ENCODE measurements around the gene LIF. TPM values are rescaled to one million over a fixed set of nuclear protein-coding genes. Genes with fewer than 3 reads are reported as not detected.

Gene LIF
- total RNA-seq, 1 experiment from 2014 or later: 75.4 TPM

DNA sequence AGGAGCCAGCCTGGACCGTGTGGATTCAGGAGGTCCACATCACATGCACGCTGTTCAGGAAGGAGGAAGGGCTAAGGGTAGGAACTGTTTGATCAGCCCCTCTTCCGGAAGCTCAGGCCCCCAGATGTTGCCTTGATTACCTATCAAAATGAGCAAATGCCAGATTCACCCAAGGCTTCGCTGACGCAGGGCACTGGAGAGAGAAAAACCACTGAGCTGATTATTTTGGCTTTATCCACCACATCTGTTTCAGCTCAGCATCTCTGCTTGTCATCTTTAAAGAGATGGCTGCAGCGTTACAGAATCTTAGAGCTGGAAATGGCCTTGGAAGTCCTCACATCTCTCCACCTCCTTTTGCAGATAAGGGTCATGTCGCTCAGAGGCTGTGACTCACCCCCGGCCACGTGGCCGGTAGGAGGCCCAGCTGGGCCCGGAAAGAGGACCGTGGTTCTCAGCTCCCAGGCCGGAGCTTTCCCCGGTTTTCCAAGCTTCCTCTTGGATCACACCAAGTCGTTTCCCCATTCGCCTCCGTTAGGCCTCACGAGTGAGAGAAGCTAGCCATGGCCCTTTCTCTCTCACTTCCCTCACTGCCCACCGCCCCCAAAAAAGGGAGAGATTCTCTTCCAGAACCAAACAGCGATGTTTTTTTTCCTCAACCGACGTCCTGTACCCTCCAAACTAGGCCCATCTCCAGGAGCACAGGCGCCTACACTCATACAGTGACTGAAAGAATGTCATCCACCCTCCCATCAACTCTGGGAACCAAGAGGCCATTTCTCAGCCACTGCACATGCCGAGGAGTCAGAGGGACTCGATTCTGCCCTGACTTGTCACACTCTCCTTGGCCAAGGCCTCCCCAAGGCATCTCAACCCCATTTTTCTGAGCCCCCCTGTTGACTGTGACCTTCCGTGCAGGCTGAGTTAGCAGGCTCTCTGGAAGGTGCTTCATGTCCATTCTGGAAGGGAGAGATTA lies 37.6 kb downstream of the LIF start:
- H3K9ac ChIP-seq (ENCODE audit: low read length): peak overlapping the region; percentile 80
- H3K36me3 ChIP-seq (ENCODE audit: control insufficient read depth in 1 of 2, insufficient read depth in 2 of 2, low read length in 2 of 2): no peaks in the 10 kb centered on the region
- ATAC-seq: no peak
- peak overlapping the region; percentile 96 for H3K27ac ChIP-seq (ENCODE audit: low read depth, low read length)
- intact Hi-C loops (cut with micrococcal nuclease): no loop called here
- BruUV-seq (replicated peaks): no TSS peak
- H3K9me3 ChIP-seq (ENCODE audit: control insufficient read depth in 1 of 2, insufficient read depth in 1 of 2, low read depth in 1 of 2, low read length in 2 of 2): no peaks in the 10 kb centered on the region
- TF ChIP-seq POLR2A (IDR thresholded peaks at IDR 0.05; ENCODE audit: borderline replicate concordance, extremely low read depth, insufficient read depth, insufficient read length): no peak
- TF ChIP-seq TCF7L2 (IDR thresholded peaks at IDR 0.05; ENCODE audit: borderline replicate concordance, extremely low read depth, insufficient read depth, insufficient read length): peak; percentile 37
- TF ChIP-seq YY1 (IDR thresholded peaks at IDR 0.05; ENCODE audit: extremely low read depth, insufficient replicate concordance, low read depth, low read length): peak; percentile 22
- TF ChIP-seq SIN3A (IDR thresholded peaks at IDR 0.05; ENCODE audit: low read depth): no peak
- TF ChIP-seq ZFX (IDR thresholded peaks at IDR 0.05): peak; percentile 56
- TF ChIP-seq POLR2AphosphoS5 (IDR thresholded peaks at IDR 0.05; ENCODE audit: low read depth, low read length): peak; percentile 44
- RAD21 ChIA-PET (ENCODE audit: low non-redundant PET in 1 of 2, low total read pairs in 2 of 2, uncharacterized antibody in 2 of 2, unreplicated experiment in 2 of 2): interaction anchor here (0.7 to 1.2 kb wide), 3 partner anchors 43 to 148 kb away, joined by 3 to 4 read pairs (median 4); partner anchors contain the start of genes CCDC157 (in 1 of the 2) and SF3A1 (in 1 of the 2)
- no peaks in the 10 kb centered on the region for H4K20me1 ChIP-seq (ENCODE audit: insufficient read depth)
- POLR2A ChIA-PET: interaction anchor here (0.7 to 7.5 kb wide), 24 partner anchors 11 to 215 kb away, joined by 3 to 61 read pairs (median 5); no protein-coding TSS in a partner anchor
- H2AFZ ChIP-seq (ENCODE audit: low read depth, low read length, poor library complexity, severe bottlenecking): no peak overlapping the region
- CTCF ChIA-PET: no interaction called here
- H3K9me2 ChIP-seq (ENCODE audit: insufficient read depth): no peaks in the 10 kb centered on the region
- peak overlapping the region; percentile 64 for H3K4me2 ChIP-seq (ENCODE audit: low read length)
- H3K4me1 ChIP-seq (ENCODE audit: control insufficient read depth in 1 of 2, insufficient read depth in 2 of 2, low read length in 2 of 2): peaks cover 90 to 99% of the 10 kb centered on the region in 2 experiments
- no peak for DNase-seq (ENCODE audit: low read depth, low spot score)
- no peaks in the 10 kb centered on the region for H3K27me3 ChIP-seq (ENCODE audit: insufficient read depth, low read length)
- H3K79me2 ChIP-seq (ENCODE audit: insufficient read depth, low read length): no peaks in the 10 kb centered on the region
- no peak overlapping the region for H3K4me3 ChIP-seq (replicated peaks in 1 of 2; ENCODE audit: low read depth in 1 of 2, low read length in 2 of 2)

DNA sequence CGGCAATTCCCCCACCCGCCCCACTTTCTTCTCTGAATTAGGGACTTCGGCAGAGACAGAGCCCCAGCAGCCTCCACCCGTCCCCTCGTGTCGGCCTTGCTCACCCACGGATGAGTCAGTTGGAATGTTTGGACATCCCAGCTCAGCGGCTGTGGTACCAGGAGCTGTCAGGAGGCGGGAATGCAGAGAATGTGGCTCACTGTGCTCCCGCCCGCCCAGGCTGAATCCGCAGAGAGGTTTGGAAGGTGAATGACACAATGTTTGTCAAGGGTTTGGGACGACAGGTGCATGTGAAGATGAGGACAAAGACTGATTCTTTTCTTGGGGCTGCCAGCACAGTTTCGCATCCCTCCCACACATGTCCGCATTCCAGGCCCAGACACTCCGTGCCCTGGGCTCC lies 39.6 kb downstream of the LIF start:
- POLR2A ChIA-PET: interaction anchor here (0.7 to 7.5 kb wide), 8 partner anchors 10 to 1050 kb away, joined by 3 to 61 read pairs (median 3); no protein-coding TSS in a partner anchor
- no peak; the same call in 1 of the 2 replicates for TF ChIP-seq POLR2AphosphoS5 (IDR thresholded peaks at IDR 0.05; ENCODE audit: low read depth, low read length)
- TF ChIP-seq, protein P1, sequence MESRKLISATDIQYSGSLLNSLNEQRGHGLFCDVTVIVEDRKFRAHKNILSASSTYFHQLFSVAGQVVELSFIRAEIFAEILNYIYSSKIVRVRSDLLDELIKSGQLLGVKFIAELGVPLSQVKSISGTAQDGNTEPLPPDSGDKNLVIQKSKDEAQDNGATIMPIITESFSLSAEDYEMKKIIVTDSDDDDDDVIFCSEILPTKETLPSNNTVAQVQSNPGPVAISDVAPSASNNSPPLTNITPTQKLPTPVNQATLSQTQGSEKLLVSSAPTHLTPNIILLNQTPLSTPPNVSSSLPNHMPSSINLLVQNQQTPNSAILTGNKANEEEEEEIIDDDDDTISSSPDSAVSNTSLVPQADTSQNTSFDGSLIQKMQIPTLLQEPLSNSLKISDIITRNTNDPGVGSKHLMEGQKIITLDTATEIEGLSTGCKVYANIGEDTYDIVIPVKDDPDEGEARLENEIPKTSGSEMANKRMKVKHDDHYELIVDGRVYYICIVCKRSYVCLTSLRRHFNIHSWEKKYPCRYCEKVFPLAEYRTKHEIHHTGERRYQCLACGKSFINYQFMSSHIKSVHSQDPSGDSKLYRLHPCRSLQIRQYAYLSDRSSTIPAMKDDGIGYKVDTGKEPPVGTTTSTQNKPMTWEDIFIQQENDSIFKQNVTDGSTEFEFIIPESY (IDR thresholded peaks at IDR 0.05; ENCODE audit: extremely low read depth, insufficient replicate concordance, low read length): peak; percentile 16
- peaks cover 73 to 91% of the 10 kb centered on the region in 2 experiments for H3K4me1 ChIP-seq (ENCODE audit: control insufficient read depth in 1 of 2, insufficient read depth in 2 of 2, low read length in 2 of 2)
- no TSS peak for BruUV-seq (replicated peaks)
- RAD21 ChIA-PET (ENCODE audit: low non-redundant PET in 1 of 2, low total read pairs in 2 of 2, uncharacterized antibody in 2 of 2, unreplicated experiment in 2 of 2): interaction anchor here in 1 of 2 experiments (0.6 kb wide), 1 partner anchor 49 kb away, joined by 3 read pairs; no protein-coding TSS in a partner anchor
- peaks cover 0 to 2% of the 10 kb centered on the region in 2 experiments; a peak in 1 of 4 replicates for H3K36me3 ChIP-seq (ENCODE audit: control insufficient read depth in 1 of 2, insufficient read depth in 2 of 2, low read length in 2 of 2)
- DNase-seq (ENCODE audit: low read depth, low spot score): peak; percentile 78
- ATAC-seq: peak; percentile 55
- CTCF ChIA-PET: no interaction called here
- peak overlapping the region; percentile 64 for H3K4me2 ChIP-seq (ENCODE audit: low read length)
- intact Hi-C loops (cut with micrococcal nuclease): no loop called here
- H4K20me1 ChIP-seq (ENCODE audit: insufficient read depth): no peaks in the 10 kb centered on the region
- no peaks in the 10 kb centered on the region for H3K27me3 ChIP-seq (ENCODE audit: insufficient read depth, low read length)
- no peaks in the 10 kb centered on the region for H3K79me2 ChIP-seq (ENCODE audit: insufficient read depth, low read length)
- peak overlapping the region; percentile 80 for H3K9ac ChIP-seq (ENCODE audit: low read length)
- H3K9me2 ChIP-seq (ENCODE audit: insufficient read depth): no peaks in the 10 kb centered on the region
- H3K9me3 ChIP-seq (ENCODE audit: control insufficient read depth in 1 of 2, insufficient read depth in 1 of 2, low read depth in 1 of 2, low read length in 2 of 2): peaks cover 0 to 5% of the 10 kb centered on the region in 2 experiments; a peak in 1 of 4 replicates
- no peak overlapping the region for H3K4me3 ChIP-seq (replicated peaks in 1 of 2; ENCODE audit: low read depth in 1 of 2, low read length in 2 of 2)
- peak overlapping the region; percentile 96 for H3K27ac ChIP-seq (ENCODE audit: low read depth, low read length)
- no peak overlapping the region for H2AFZ ChIP-seq (ENCODE audit: low read depth, low read length, poor library complexity, severe bottlenecking)
